ENCODE measurements around the gene HTRA1. TPM values are rescaled to one million over a fixed set of nuclear protein-coding genes. Genes with fewer than 3 reads are reported as not detected.
A peak's percentile ranks its signal among the peaks of the same experiment; 100 is the strongest.

The HTRA1 gene
- total RNA-seq, 1 experiment from 2014 or later, result 157 TPM

- POLR2A ChIA-PET, result no interaction called here
- intact Hi-C loops (cut with micrococcal nuclease), result no loop called here
- no peaks in the 10 kb centered on the region for H3K36me3 Mint-ChIP-seq (ENCODE audit: insufficient read depth, unreplicated experiment)
- CTCF ChIA-PET, result interaction anchor here (0.7 to 1.1 kb wide), 3 partner anchors 86 to 269 kb away, joined by 3 to 4 read pairs (median 3); no protein-coding TSS in a partner anchor
- H3K4me3 Mint-ChIP-seq (ENCODE audit: unreplicated experiment), result no peak overlapping the region
- H3K4me1 Mint-ChIP-seq (ENCODE audit: insufficient read depth, unreplicated experiment), result peaks cover 21% of the 10 kb centered on the region
- BruUV-seq (replicated peaks), result no TSS peak
- no peak for TF ChIP-seq CTCF (IDR thresholded peaks at IDR 0.05; ENCODE audit: unreplicated experiment)
- no peak overlapping the region for H3K27ac Mint-ChIP-seq (ENCODE audit: low read depth, unreplicated experiment)
- DNase-seq (ENCODE audit: unreplicated experiment), result no peak
- no peaks in the 10 kb centered on the region for H3K27me3 Mint-ChIP-seq (ENCODE audit: insufficient read depth, unreplicated experiment)
- H3K9me3 Mint-ChIP-seq (ENCODE audit: unreplicated experiment), result no peaks in the 10 kb centered on the region
Observed at GRCh38 chr10:122555442-122555841, 94.1 kb downstream of the HTRA1 start.

- CTCF ChIA-PET, result interaction anchor here (0.6 to 1.7 kb wide), 6 partner anchors 8 to 1546 kb away, joined by 3 to 10 read pairs (median 3); no protein-coding TSS in a partner anchor
- no peak for TF ChIP-seq CTCF (IDR thresholded peaks at IDR 0.05; ENCODE audit: unreplicated experiment)
Observed at GRCh38 chr10:122557516-122557915, 96.2 kb downstream of the HTRA1 start.

GRCh38 chr10:122558452-122558851, 97.1 kb downstream of the HTRA1 start:
- no peaks in the 10 kb centered on the region for H3K9me3 Mint-ChIP-seq (ENCODE audit: unreplicated experiment)
- intact Hi-C loops (cut with micrococcal nuclease), result no loop called here
- BruUV-seq (replicated peaks), result no TSS peak
- H3K36me3 Mint-ChIP-seq (ENCODE audit: insufficient read depth, unreplicated experiment), result no peaks in the 10 kb centered on the region
- H3K4me1 Mint-ChIP-seq (ENCODE audit: insufficient read depth, unreplicated experiment), result peaks cover 22% of the 10 kb centered on the region
- CTCF ChIA-PET, result interaction anchor here (0.6 to 1.3 kb wide), 5 partner anchors 10 to 272 kb away, joined by 3 to 4 read pairs (median 3); no protein-coding TSS in a partner anchor
- H3K27ac Mint-ChIP-seq (ENCODE audit: low read depth, unreplicated experiment), result no peak overlapping the region
- no peak overlapping the region for H3K4me3 Mint-ChIP-seq (ENCODE audit: unreplicated experiment)
- POLR2A ChIA-PET, result no interaction called here
- DNase-seq (ENCODE audit: unreplicated experiment), result no peak
- TF ChIP-seq CTCF (IDR thresholded peaks at IDR 0.05; ENCODE audit: unreplicated experiment), result no peak
- H3K27me3 Mint-ChIP-seq (ENCODE audit: insufficient read depth, unreplicated experiment), result no peaks in the 10 kb centered on the region

More at GRCh38 chr10:122557516-122557915, 96.2 kb downstream of the HTRA1 start:
- POLR2A ChIA-PET, result interaction anchor here (0.6 kb wide), 1 partner anchor 17 kb away, joined by 3 read pairs; no protein-coding TSS in a partner anchor
- peaks cover 27% of the 10 kb centered on the region for H3K4me1 Mint-ChIP-seq (ENCODE audit: insufficient read depth, unreplicated experiment)
- H3K9me3 Mint-ChIP-seq (ENCODE audit: unreplicated experiment), result no peaks in the 10 kb centered on the region
- H3K4me3 Mint-ChIP-seq (ENCODE audit: unreplicated experiment), result no peak overlapping the region
- no TSS peak for BruUV-seq (replicated peaks)
- no peaks in the 10 kb centered on the region for H3K27me3 Mint-ChIP-seq (ENCODE audit: insufficient read depth, unreplicated experiment)
- no peak overlapping the region for H3K27ac Mint-ChIP-seq (ENCODE audit: low read depth, unreplicated experiment)
- intact Hi-C loops (cut with micrococcal nuclease), result no loop called here
- H3K36me3 Mint-ChIP-seq (ENCODE audit: insufficient read depth, unreplicated experiment), result no peaks in the 10 kb centered on the region
- peak; percentile 36 for DNase-seq (ENCODE audit: unreplicated experiment)

- Mint-ChIP-seq H3K27me3 (ENCODE audit: insufficient read depth, unreplicated experiment) (no peaks in the 10 kb centered on the region), H3K27ac (ENCODE audit: low read depth, unreplicated experiment) (no peak overlapping the region), H3K9me3 (ENCODE audit: unreplicated experiment) (no peaks in the 10 kb centered on the region), H3K36me3 (ENCODE audit: insufficient read depth, unreplicated experiment) (no peaks in the 10 kb centered on the region), H3K4me1 (ENCODE audit: insufficient read depth, unreplicated experiment) (peaks cover 22% of the 10 kb centered on the region), H3K4me3 (ENCODE audit: unreplicated experiment) (no peak overlapping the region)
- BruUV-seq (replicated peaks), result no TSS peak
- no peak for DNase-seq (ENCODE audit: unreplicated experiment)
- ChIA-PET POLR2A (interaction anchor here (1.5 kb wide), 1 partner anchor 37 kb away, joined by 4 read pairs; no protein-coding TSS in a partner anchor), CTCF (interaction anchor here (0.7 to 1.3 kb wide), 2 partner anchors 11 to 145 kb away, joined by 3 to 4 read pairs; no protein-coding TSS in a partner anchor)
- intact Hi-C loops (cut with micrococcal nuclease), result no loop called here
- no peak for TF ChIP-seq CTCF (IDR thresholded peaks at IDR 0.05; ENCODE audit: unreplicated experiment)
Observed at GRCh38 chr10:122559228-122559627, 97.9 kb downstream of the HTRA1 start.
